Measurements from ENCODE around the gene SLC7A8.

GRCh38 chr14:23120541-23121251 is 62.8 kb downstream of the SLC7A8 start:
- TF ChIP-seq, protein P1, sequence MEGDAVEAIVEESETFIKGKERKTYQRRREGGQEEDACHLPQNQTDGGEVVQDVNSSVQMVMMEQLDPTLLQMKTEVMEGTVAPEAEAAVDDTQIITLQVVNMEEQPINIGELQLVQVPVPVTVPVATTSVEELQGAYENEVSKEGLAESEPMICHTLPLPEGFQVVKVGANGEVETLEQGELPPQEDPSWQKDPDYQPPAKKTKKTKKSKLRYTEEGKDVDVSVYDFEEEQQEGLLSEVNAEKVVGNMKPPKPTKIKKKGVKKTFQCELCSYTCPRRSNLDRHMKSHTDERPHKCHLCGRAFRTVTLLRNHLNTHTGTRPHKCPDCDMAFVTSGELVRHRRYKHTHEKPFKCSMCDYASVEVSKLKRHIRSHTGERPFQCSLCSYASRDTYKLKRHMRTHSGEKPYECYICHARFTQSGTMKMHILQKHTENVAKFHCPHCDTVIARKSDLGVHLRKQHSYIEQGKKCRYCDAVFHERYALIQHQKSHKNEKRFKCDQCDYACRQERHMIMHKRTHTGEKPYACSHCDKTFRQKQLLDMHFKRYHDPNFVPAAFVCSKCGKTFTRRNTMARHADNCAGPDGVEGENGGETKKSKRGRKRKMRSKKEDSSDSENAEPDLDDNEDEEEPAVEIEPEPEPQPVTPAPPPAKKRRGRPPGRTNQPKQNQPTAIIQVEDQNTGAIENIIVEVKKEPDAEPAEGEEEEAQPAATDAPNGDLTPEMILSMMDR (conservative IDR thresholded peaks at IDR 0.05; ENCODE audit: low read length): peak; percentile 100
- TF ChIP-seq EZH2phosphoT487 (IDR thresholded peaks at IDR 0.05; ENCODE audit: borderline replicate concordance, low read depth, low read length): no peak
